Mesothelial cell of epicardium (in vitro differentiated cells): ENCODE data around the gene PARD3B. TPM values are rescaled to one million over a fixed set of nuclear protein-coding genes. Genes with fewer than 3 reads are reported as not detected.
A peak's percentile ranks its signal among the peaks of the same experiment; 100 is the strongest.

Experiments used
- DNase-seq, 2 experiments: peaks; one replicate each; pipeline ENCODE4 v3.0.0; 2021; ENCODE audit warnings: low spot score in 2 of 2; ENCODE audit not compliant: unreplicated experiment in 2 of 2
- H3K27ac Mint-ChIP-seq: 2 replicates; pipeline ENCODE4 v1.8.0; 2021; ENCODE audit warnings: mixed read lengths
- H3K27me3 Mint-ChIP-seq: 2 replicates; pipeline ENCODE4 v1.8.0; 2021; ENCODE audit warnings: low read depth, mixed read lengths
- H3K36me3 Mint-ChIP-seq: 2 replicates; pipeline ENCODE4 v1.8.0; 2021; ENCODE audit warnings: mixed read lengths
- H3K4me1 Mint-ChIP-seq: 2 replicates; pipeline ENCODE4 v1.8.0; 2021; ENCODE audit warnings: mixed read lengths
- H3K4me3 Mint-ChIP-seq: 2 replicates; pipeline ENCODE4 v1.8.0; 2021; ENCODE audit warnings: mild to moderate bottlenecking, moderate library complexity, mixed read lengths
- H3K9me3 Mint-ChIP-seq: 2 replicates; pipeline ENCODE4 v1.8.0; 2021; ENCODE audit warnings: mixed read lengths
- CTCF ChIP-seq: fragments of 200-600 bp; sonication (generic); IDR thresholded peaks from one replicate; pipeline ENCODE4 v1.5.0; 2021; ENCODE audit warnings: antibody characterized with exemption; ENCODE audit not compliant: unreplicated experiment
- total RNA-seq: library from RNA; stranded (reverse); gene quantifications from 3 replicates; pipeline ENCODE4 v1.2.1, GENCODE V29; 2021

Gene PARD3B
- total RNA-seq, 1 donor from 2014 or later: 23.4 TPM

GRCh38 chr2:205032093-205032551 is 486.8 kb downstream of the PARD3B start:
- TF ChIP-seq CTCF: no peak
- no peak for DNase-seq
- no peak overlapping the region for H3K4me3 Mint-ChIP-seq
- H3K4me1 Mint-ChIP-seq: peaks cover 11% of the 10 kb centered on the region
- H3K27ac Mint-ChIP-seq: no peak overlapping the region
- H3K36me3 Mint-ChIP-seq: no peaks in the 10 kb centered on the region
- H3K9me3 Mint-ChIP-seq: no peaks in the 10 kb centered on the region
- no peaks in the 10 kb centered on the region for H3K27me3 Mint-ChIP-seq

- Mint-ChIP-seq H3K4me1 (peaks cover 11% of the 10 kb centered on the region), H3K27me3 (no peaks in the 10 kb centered on the region), H3K27ac (no peak overlapping the region), H3K36me3 (no peaks in the 10 kb centered on the region), H3K9me3 (no peaks in the 10 kb centered on the region), H3K4me3 (no peak overlapping the region)
- no peak for DNase-seq
- TF ChIP-seq CTCF: no peak
Measured at GRCh38 chr2:205033431-205033830, 488.2 kb downstream of the PARD3B start.

GRCh38 chr2:205034034-205034433 is 488.8 kb downstream of the PARD3B start:
- H3K27ac Mint-ChIP-seq: no peak overlapping the region
- no peaks in the 10 kb centered on the region for H3K36me3 Mint-ChIP-seq
- peaks cover 11% of the 10 kb centered on the region for H3K4me1 Mint-ChIP-seq
- no peaks in the 10 kb centered on the region for H3K9me3 Mint-ChIP-seq
- TF ChIP-seq CTCF: no peak
- H3K4me3 Mint-ChIP-seq: no peak overlapping the region
- no peaks in the 10 kb centered on the region for H3K27me3 Mint-ChIP-seq
- no peak for DNase-seq

- H3K27me3 Mint-ChIP-seq: no peaks in the 10 kb centered on the region
Measured at GRCh38 chr2:205040323-205040722, 495.0 kb downstream of the PARD3B start.

GRCh38 chr2:205041472-205042130 is 496.3 kb downstream of the PARD3B start:
- H3K4me1 Mint-ChIP-seq: peaks cover 15% of the 10 kb centered on the region

More at GRCh38 chr2:205040323-205040722, 495.0 kb downstream of the PARD3B start:
- TF ChIP-seq CTCF: no peak
- no peak overlapping the region for H3K4me3 Mint-ChIP-seq
- peaks cover 15% of the 10 kb centered on the region for H3K4me1 Mint-ChIP-seq
- peaks cover 4% of the 10 kb centered on the region for H3K9me3 Mint-ChIP-seq
- no peak for DNase-seq
- no peak overlapping the region for H3K27ac Mint-ChIP-seq
- peaks cover 4% of the 10 kb centered on the region for H3K36me3 Mint-ChIP-seq

More at GRCh38 chr2:205041472-205042130, 496.3 kb downstream of the PARD3B start:
- Mint-ChIP-seq H3K4me3 (no peak overlapping the region), H3K27ac (peak overlapping the region; percentile 37), H3K27me3 (no peaks in the 10 kb centered on the region), H3K9me3 (peaks cover 4% of the 10 kb centered on the region), H3K36me3 (peaks cover 4% of the 10 kb centered on the region)
- TF ChIP-seq CTCF: no peak
- no peak for DNase-seq
